ENCODE data around the gene MACF1.
A peak's percentile ranks its signal among the peaks of the same experiment; 100 is the strongest.
"Not testable (repeated sequence)": the region's sequence is repeated elsewhere in the genome, so short reads cannot be mapped to it uniquely, and the experiment has no call there.

The MACF1 gene

GRCh38 chr1:39490596-39491145, 286.2 kb downstream of the MACF1 start:
- no peaks in the 10 kb centered on the region for H3K9me3 ChIP-seq (ENCODE audit: control insufficient read depth, low read length)
- H3K4me1 ChIP-seq (ENCODE audit: control insufficient read depth, insufficient read depth, low read length): peaks cover 5% of the 10 kb centered on the region
- H3K4me3 ChIP-seq (ENCODE audit: low read length): peak overlapping the region; percentile 54
- DNase-seq (ENCODE audit: low read depth): no peak
- H3K36me3 ChIP-seq (ENCODE audit: control insufficient read depth, insufficient read depth, low read length, severe bottlenecking): peaks cover 24% of the 10 kb centered on the region
- no peak overlapping the region for H3K9ac ChIP-seq (ENCODE audit: low read length)
- H3K27me3 ChIP-seq (replicated peaks; ENCODE audit: control insufficient read depth, insufficient read depth, low read length): peaks cover 8% of the 10 kb centered on the region

- peak within 1 kb of the TSS; percentile 54 for H3K4me3 ChIP-seq (ENCODE audit: low read length)
- H3K9me3 ChIP-seq (ENCODE audit: control insufficient read depth, low read length): no peaks in the 10 kb centered on the region
- DNase-seq (ENCODE audit: low read depth): peak; percentile 78
- H3K4me1 ChIP-seq (ENCODE audit: control insufficient read depth, insufficient read depth, low read length): peaks cover 5% of the 10 kb centered on the region
- peaks cover 8% of the 10 kb centered on the region for H3K27me3 ChIP-seq (replicated peaks; ENCODE audit: control insufficient read depth, insufficient read depth, low read length)
- H3K9ac ChIP-seq (ENCODE audit: low read length): no peak within 1 kb of the TSS
- H3K36me3 ChIP-seq (ENCODE audit: control insufficient read depth, insufficient read depth, low read length, severe bottlenecking): peaks cover 17% of the 10 kb centered on the region
Measured at GRCh38 chr1:39491146-39491921, 286.8 kb downstream of the MACF1 start, which contains the start of gene BMP8A. TSS of gene BMP8A (plus strand) at chr1:39491636. CDS start at chr1:39491992, 356 bp downstream.

DNA sequence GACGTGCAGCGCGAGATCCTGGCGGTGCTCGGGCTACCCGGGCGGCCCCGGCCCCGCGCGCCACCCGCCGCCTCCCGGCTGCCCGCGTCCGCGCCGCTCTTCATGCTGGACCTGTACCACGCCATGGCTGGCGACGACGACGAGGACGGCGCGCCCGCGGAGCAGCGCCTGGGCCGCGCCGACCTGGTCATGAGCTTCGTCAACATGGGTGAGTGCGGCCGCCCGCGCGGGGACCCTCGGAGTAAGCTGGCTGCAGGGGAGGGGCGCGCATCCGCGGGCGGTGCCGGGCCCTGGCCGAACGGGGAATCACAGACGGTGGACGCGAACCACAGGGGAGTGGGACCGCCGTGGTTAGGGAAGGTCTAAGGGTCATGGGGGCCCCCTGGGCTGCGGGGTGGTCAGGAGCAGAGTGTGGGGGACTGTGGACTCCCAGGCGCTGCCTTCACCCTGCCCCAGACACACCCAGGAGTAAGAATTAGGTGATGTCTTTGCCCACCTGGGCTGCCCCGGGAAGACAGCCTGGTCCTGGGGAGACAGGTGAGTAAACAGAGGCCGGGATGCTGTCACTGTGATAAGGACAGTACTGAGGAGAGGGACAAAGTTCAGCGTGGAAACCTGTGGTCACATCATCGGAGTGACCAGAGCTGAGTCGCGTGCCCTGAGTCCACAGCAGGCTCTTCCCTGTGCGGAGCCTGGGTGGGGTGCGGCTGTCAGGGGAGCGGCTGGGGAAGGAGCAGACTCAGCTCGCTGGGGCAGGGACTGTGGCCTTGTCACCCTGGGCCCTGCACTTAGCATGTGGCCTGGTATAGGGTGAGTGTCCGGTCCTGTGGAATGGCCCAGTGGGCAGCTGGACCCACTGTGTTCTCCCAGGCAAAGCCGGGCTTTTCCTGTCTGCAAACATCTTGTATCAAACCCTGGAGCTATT, 287.9 kb downstream of the MACF1 start:
- H3K4me3 ChIP-seq (ENCODE audit: low read length); DNase-seq (ENCODE audit: low read depth); H3K9ac ChIP-seq (ENCODE audit: low read length); H3K9me3 ChIP-seq (ENCODE audit: control insufficient read depth, low read length); H3K4me1 ChIP-seq (ENCODE audit: control insufficient read depth, insufficient read depth, low read length); H3K36me3 ChIP-seq (ENCODE audit: control insufficient read depth, insufficient read depth, low read length, severe bottlenecking): not testable (repeated sequence)
- peaks cover 16% of the 10 kb centered on the region for H3K27me3 ChIP-seq (replicated peaks; ENCODE audit: control insufficient read depth, insufficient read depth, low read length)

- not testable (repeated sequence) for H3K9ac ChIP-seq (ENCODE audit: low read length); DNase-seq (ENCODE audit: low read depth); H3K9me3 ChIP-seq (ENCODE audit: control insufficient read depth, low read length); H3K4me3 ChIP-seq (ENCODE audit: low read length); H3K4me1 ChIP-seq (ENCODE audit: control insufficient read depth, insufficient read depth, low read length); H3K36me3 ChIP-seq (ENCODE audit: control insufficient read depth, insufficient read depth, low read length, severe bottlenecking)
- H3K27me3 ChIP-seq (replicated peaks; ENCODE audit: control insufficient read depth, insufficient read depth, low read length): peaks cover 16% of the 10 kb centered on the region
Measured at GRCh38 chr1:39493043-39493810, 288.7 kb downstream of the MACF1 start.

GRCh38 chr1:39494671-39495410, 290.3 kb downstream of the MACF1 start:
- Histone ChIP-seq H3K9me3 (ENCODE audit: control insufficient read depth, low read length) (no peaks in the 10 kb centered on the region), H3K36me3 (ENCODE audit: control insufficient read depth, insufficient read depth, low read length, severe bottlenecking) (no peaks in the 10 kb centered on the region), H3K4me3 (ENCODE audit: low read length) (no peak overlapping the region), H3K27me3 (replicated peaks; ENCODE audit: control insufficient read depth, insufficient read depth, low read length) (peaks cover 16% of the 10 kb centered on the region), H3K4me1 (ENCODE audit: control insufficient read depth, insufficient read depth, low read length) (peaks cover 4% of the 10 kb centered on the region), H3K9ac (ENCODE audit: low read length) (no peak overlapping the region)
- DNase-seq (ENCODE audit: low read depth): no peak

GRCh38 chr1:39496520-39496919, 292.0 kb downstream of the MACF1 start:
- peaks cover 16% of the 10 kb centered on the region for H3K27me3 ChIP-seq (replicated peaks; ENCODE audit: control insufficient read depth, insufficient read depth, low read length)
- H3K36me3 ChIP-seq (ENCODE audit: control insufficient read depth, insufficient read depth, low read length, severe bottlenecking); DNase-seq (ENCODE audit: low read depth); H3K9me3 ChIP-seq (ENCODE audit: control insufficient read depth, low read length); H3K4me3 ChIP-seq (ENCODE audit: low read length); H3K9ac ChIP-seq (ENCODE audit: low read length): not testable (repeated sequence)
- H3K4me1 ChIP-seq (ENCODE audit: control insufficient read depth, insufficient read depth, low read length): peaks cover 13% of the 10 kb centered on the region

GRCh38 chr1:39497585-39497984, 293.1 kb downstream of the MACF1 start:
- H3K4me3 ChIP-seq (ENCODE audit: low read length): no peak overlapping the region
- no peak for DNase-seq (ENCODE audit: low read depth)

DNA sequence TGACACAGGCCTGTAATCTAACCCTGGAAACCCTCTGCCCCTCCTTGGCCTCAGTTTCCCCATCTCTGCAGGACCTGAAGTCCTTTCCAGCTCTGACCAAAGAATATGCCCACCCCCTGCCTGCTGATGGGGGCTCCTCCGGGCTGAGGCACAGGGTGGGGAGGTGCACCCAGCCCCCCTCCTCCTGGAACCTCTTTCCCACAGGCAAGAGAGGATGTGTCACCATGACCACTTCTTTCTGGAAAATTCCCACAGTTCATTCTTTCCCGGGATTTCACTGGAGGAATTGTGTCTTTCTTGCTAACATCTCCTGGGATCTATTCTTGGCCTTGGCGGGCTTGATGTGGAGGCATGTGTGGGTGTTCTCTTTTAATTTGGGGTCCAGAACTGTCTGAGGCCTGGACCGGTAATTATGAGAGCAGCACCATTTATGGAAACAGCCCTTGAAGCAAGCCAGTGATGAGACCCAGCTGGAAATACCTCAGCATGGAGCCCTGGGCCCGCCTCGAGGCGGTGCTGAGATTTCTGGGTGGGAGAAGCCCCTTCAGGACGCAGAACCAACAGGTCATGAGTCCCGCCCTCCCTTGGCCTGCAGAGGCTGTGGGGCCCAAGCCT, 293.7 kb downstream of the MACF1 start:
- H3K36me3 ChIP-seq (ENCODE audit: control insufficient read depth, insufficient read depth, low read length, severe bottlenecking); H3K27me3 ChIP-seq (replicated peaks; ENCODE audit: control insufficient read depth, insufficient read depth, low read length); H3K9me3 ChIP-seq (ENCODE audit: control insufficient read depth, low read length); H3K9ac ChIP-seq (ENCODE audit: low read length); H3K4me3 ChIP-seq (ENCODE audit: low read length); DNase-seq (ENCODE audit: low read depth): not testable (repeated sequence)
- H3K4me1 ChIP-seq (ENCODE audit: control insufficient read depth, insufficient read depth, low read length): peaks cover 13% of the 10 kb centered on the region

More at GRCh38 chr1:39497585-39497984, 293.1 kb downstream of the MACF1 start:
- no peak overlapping the region for H3K9ac ChIP-seq (ENCODE audit: low read length)
- no peaks in the 10 kb centered on the region for H3K9me3 ChIP-seq (ENCODE audit: control insufficient read depth, low read length)
- no peaks in the 10 kb centered on the region for H3K36me3 ChIP-seq (ENCODE audit: control insufficient read depth, insufficient read depth, low read length, severe bottlenecking)
- H3K27me3 ChIP-seq (replicated peaks; ENCODE audit: control insufficient read depth, insufficient read depth, low read length): peaks cover 14% of the 10 kb centered on the region
- peaks cover 13% of the 10 kb centered on the region for H3K4me1 ChIP-seq (ENCODE audit: control insufficient read depth, insufficient read depth, low read length)

- H3K9me3 ChIP-seq (ENCODE audit: control insufficient read depth, low read length); H3K9ac ChIP-seq (ENCODE audit: low read length); H3K27me3 ChIP-seq (replicated peaks; ENCODE audit: control insufficient read depth, insufficient read depth, low read length); H3K4me3 ChIP-seq (ENCODE audit: low read length); DNase-seq (ENCODE audit: low read depth); H3K36me3 ChIP-seq (ENCODE audit: control insufficient read depth, insufficient read depth, low read length, severe bottlenecking): not testable (repeated sequence)
- peaks cover 13% of the 10 kb centered on the region for H3K4me1 ChIP-seq (ENCODE audit: control insufficient read depth, insufficient read depth, low read length)
Measured at GRCh38 chr1:39498821-39499220, 294.3 kb downstream of the MACF1 start.

DNA sequence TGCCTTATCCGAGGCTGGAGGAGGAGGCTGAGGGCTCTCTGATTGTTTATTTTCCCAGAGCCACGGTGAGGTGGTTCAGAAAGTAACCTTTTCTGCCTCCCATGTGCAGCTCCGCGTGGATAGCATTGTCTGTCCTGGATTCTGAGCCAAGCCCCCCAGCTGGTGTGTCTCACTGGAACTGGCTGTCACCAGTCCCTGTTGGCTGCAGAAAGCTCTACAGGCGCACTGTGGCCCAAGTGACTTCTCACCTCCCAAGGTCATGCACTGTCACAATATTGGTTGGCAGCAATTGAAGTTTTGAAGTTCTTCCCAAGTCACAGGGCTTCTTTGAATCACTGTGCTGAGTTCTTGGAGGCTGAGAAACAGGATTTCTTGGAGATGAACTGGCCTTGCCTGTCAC, 295.2 kb downstream of the MACF1 start:
- no peaks in the 10 kb centered on the region for H3K36me3 ChIP-seq (ENCODE audit: control insufficient read depth, insufficient read depth, low read length, severe bottlenecking)
- no peak overlapping the region for H3K9ac ChIP-seq (ENCODE audit: low read length)
- no peak overlapping the region for H3K4me3 ChIP-seq (ENCODE audit: low read length)
- peaks cover 7% of the 10 kb centered on the region for H3K27me3 ChIP-seq (replicated peaks; ENCODE audit: control insufficient read depth, insufficient read depth, low read length)
- H3K9me3 ChIP-seq (ENCODE audit: control insufficient read depth, low read length): no peaks in the 10 kb centered on the region
- DNase-seq (ENCODE audit: low read depth): no peak
- H3K4me1 ChIP-seq (ENCODE audit: control insufficient read depth, insufficient read depth, low read length): peaks cover 13% of the 10 kb centered on the region
